Measurements from ENCODE around the gene MFNG.

DNA sequence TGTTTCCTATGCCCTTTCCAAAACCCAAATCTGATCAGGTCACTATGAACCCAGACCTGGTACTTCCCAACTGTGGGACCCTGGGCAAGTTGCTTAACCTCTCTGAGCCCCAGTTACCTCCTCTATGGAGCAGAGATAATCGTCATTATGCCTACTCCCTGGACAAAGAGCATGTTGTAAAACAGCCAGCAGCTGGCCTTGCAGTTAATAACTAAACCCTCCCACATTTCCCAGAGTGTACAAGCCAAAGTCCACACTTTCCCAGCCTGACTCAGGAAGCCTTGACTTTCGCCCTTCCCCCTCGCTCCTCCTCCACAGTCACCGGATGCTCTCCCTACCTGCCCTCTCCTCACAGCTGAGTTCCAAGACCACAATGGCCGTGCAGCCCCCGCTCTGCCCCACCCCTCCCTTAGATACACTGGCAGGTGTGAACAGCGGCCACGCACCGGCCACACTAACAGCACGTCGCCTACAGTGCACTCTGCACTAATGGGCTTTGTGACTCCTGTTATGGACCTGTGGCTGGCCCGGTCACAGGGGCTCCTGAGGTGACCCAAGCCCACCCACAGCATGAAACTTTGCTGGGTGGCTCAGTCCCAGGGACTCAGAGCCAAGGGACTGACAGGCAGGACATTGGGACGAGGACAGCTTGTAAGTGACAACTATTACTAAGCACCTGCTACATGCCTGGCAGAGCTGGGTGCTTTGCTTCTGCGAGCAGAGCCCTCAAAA lies 15.6 kb upstream of the MFNG start:
- TF ChIP-seq, protein P1, sequence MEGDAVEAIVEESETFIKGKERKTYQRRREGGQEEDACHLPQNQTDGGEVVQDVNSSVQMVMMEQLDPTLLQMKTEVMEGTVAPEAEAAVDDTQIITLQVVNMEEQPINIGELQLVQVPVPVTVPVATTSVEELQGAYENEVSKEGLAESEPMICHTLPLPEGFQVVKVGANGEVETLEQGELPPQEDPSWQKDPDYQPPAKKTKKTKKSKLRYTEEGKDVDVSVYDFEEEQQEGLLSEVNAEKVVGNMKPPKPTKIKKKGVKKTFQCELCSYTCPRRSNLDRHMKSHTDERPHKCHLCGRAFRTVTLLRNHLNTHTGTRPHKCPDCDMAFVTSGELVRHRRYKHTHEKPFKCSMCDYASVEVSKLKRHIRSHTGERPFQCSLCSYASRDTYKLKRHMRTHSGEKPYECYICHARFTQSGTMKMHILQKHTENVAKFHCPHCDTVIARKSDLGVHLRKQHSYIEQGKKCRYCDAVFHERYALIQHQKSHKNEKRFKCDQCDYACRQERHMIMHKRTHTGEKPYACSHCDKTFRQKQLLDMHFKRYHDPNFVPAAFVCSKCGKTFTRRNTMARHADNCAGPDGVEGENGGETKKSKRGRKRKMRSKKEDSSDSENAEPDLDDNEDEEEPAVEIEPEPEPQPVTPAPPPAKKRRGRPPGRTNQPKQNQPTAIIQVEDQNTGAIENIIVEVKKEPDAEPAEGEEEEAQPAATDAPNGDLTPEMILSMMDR (IDR thresholded peaks at IDR 0.05 in 2 of 3, conservative IDR thresholded peaks at IDR 0.05 in 1 of 3; ENCODE audit: borderline replicate concordance in 1 of 3, insufficient read depth in 1 of 3, low read depth in 2 of 3, low read length in 2 of 3) = no peak
- no peak for TF ChIP-seq POLR2AphosphoS5 (IDR thresholded peaks at IDR 0.05; ENCODE audit: low read depth, low read length)
- TF ChIP-seq CBX3 (IDR thresholded peaks at IDR 0.05; ENCODE audit: low read depth) = no peak
- TF ChIP-seq ZFX (IDR thresholded peaks at IDR 0.05) = no peak

All from HCT116 (cell line).